Measurements from ENCODE around the gene REV1.

DNA sequence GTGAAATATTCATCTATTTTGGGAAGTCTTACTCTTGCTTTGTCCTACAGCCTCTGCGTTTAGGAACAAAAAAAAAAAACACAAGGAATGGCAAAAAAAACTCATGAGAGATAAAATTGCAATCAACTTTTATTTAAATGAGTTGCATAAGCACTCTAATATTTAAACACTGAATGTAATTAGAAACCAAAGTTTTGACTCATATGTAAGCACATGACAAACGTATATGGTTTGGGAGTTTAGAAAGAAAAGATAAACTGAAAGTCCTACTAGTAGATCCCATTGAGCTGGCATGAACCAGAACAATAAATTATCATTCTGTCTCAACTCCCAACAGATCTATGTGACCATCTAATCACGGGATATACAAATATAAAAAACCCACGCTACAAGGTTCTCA is 44.8 kb downstream of the REV1 start:
- TF ChIP-seq POLR2A (IDR thresholded peaks at IDR 0.05) (no peak), CTCF (IDR thresholded peaks at IDR 0.05) (no peak)
